ENCODE data around the gene TRPM4. TPM values are rescaled to one million over a fixed set of nuclear protein-coding genes. Genes with fewer than 3 reads are reported as not detected.

Gene TRPM4
- total and polyA plus RNA-seq, 2 of the 13 experiments (the other 11 are each of a cell fraction or from before 2014, with no cell fraction given) = 1.9 to 4.3 TPM

DNA sequence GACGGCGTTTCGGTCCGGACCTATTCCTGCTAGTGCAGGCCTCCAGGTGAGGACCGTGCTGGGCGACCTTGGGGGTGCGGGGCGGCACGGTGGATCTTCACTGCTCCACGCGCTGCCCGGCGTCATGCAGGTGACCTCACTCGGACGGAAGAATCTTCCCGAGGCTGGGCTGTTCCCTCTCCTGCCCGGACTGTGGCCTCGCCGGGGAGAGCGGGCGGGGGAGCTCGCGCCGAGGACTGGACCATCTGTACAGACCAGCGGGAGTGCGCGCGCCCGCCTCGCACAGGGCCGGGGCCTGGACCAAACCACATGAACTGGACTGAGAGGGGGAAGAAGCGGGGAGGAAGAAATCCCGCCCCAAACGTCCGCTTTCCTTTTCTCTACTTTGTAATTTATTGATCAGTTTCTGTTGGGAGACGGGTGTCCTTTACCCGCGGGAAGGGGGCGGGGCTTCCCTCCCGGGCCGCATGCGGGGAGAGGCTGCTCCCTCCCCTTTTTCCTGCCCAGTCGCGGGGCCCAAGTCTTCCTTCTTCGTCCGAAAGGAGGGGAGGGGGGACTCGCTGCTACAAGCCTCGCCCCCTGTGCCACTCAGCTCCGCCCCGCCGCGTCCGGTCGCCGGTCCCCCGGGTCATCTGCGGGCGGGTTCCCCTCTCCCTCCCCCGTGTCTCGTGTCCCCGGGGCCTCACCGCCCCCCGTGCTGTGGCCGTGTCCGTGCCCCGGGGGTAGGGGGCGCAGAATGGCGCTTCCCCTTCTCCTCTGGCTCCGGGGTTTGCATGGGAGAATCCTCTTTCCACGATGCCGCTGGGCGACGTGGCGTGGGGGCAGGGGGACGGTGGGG, 7.3 kb upstream of the TRPM4 start (continued):
- TF ChIP-seq CENPBD1 (CRISPR knock-in tag; IDR thresholded peaks at IDR 0.05; ENCODE audit: borderline replicate concordance, low read depth) = peak; percentile 92; the same call in 1 of the 2 replicates
- TF ChIP-seq THAP9 (CRISPR knock-in tag; IDR thresholded peaks at IDR 0.05; ENCODE audit: borderline replicate concordance) = 0 out of 2 replicates have a peak, but pooled peaks have one; percentile 53
- TF ChIP-seq SRF (IDR thresholded peaks at IDR 0.05; ENCODE audit: low read depth, low read length) = no peak
- 0 out of 2 replicates have a peak, but pooled peaks have one; percentile 16 for TF ChIP-seq ZBED4 (CRISPR knock-in tag; IDR thresholded peaks at IDR 0.05; ENCODE audit: borderline replicate concordance)
- peak; percentile 57; the same call in 1 of the 2 replicates for TF ChIP-seq BRD4 (CRISPR knock-in tag; IDR thresholded peaks at IDR 0.05)
- no peak for TF ChIP-seq NFATC3 (CRISPR knock-in tag; IDR thresholded peaks at IDR 0.05)
- peak; percentile 66 for TF ChIP-seq ATF7 (IDR thresholded peaks at IDR 0.05)
- peak; percentile 62; the same call in 1 of the 2 replicates for TF ChIP-seq ATF7 (CRISPR knock-in tag; IDR thresholded peaks at IDR 0.05)
- 0 out of 2 replicates have a peak, but pooled peaks have one; percentile 57 for TF ChIP-seq BRCA1 (CRISPR knock-in tag; IDR thresholded peaks at IDR 0.05)
- peak; percentile 53 for TF ChIP-seq ZNF274 (CRISPR knock-in tag; IDR thresholded peaks at IDR 0.05)
- TF ChIP-seq DRAP1 (CRISPR knock-in tag; IDR thresholded peaks at IDR 0.05) = peak; percentile 44; the same call in 1 of the 2 replicates
- peak; percentile 52 for TF ChIP-seq HIVEP1 (CRISPR knock-in tag; IDR thresholded peaks at IDR 0.05)
- TF ChIP-seq JUN (CRISPR knock-in tag; IDR thresholded peaks at IDR 0.05) = 0 out of 2 replicates have a peak, but pooled peaks have one; percentile 48
- TF ChIP-seq, protein P1, sequence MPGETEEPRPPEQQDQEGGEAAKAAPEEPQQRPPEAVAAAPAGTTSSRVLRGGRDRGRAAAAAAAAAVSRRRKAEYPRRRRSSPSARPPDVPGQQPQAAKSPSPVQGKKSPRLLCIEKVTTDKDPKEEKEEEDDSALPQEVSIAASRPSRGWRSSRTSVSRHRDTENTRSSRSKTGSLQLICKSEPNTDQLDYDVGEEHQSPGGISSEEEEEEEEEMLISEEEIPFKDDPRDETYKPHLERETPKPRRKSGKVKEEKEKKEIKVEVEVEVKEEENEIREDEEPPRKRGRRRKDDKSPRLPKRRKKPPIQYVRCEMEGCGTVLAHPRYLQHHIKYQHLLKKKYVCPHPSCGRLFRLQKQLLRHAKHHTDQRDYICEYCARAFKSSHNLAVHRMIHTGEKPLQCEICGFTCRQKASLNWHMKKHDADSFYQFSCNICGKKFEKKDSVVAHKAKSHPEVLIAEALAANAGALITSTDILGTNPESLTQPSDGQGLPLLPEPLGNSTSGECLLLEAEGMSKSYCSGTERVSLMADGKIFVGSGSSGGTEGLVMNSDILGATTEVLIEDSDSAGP (CRISPR knock-in tag; IDR thresholded peaks at IDR 0.05; ENCODE audit: borderline replicate concordance) = peak; percentile 94
- peak; percentile 15; the same call in 1 of the 2 replicates for TF ChIP-seq ZNF121 (CRISPR knock-in tag; IDR thresholded peaks at IDR 0.05)
- 0 out of 2 replicates have a peak, but pooled peaks have one; percentile 42 for TF ChIP-seq ZNF337 (CRISPR knock-in tag; IDR thresholded peaks at IDR 0.05; ENCODE audit: borderline replicate concordance, low read depth)

All from HepG2 (cell line).